GM12892 (cell line): Measurements from ENCODE around the gene CRTAP.

Experiments
- POLR2A ChIP-seq: IDR thresholded peaks from 2 replicates; pipeline ENCODE4 v1.6.1; 2011; ENCODE audit warnings: low read depth, low read length, control low read depth
- POLR2AphosphoS5 ChIP-seq: IDR thresholded peaks from 2 replicates; pipeline ENCODE4 v1.6.1; 2011; ENCODE audit warnings: low read depth, low read length, control low read depth
- TAF1 ChIP-seq: IDR thresholded peaks from 2 replicates; pipeline ENCODE4 v1.6.1; 2011; ENCODE audit warnings: low read depth, mild to moderate bottlenecking, control low read depth, low read length, borderline replicate concordance

DNA sequence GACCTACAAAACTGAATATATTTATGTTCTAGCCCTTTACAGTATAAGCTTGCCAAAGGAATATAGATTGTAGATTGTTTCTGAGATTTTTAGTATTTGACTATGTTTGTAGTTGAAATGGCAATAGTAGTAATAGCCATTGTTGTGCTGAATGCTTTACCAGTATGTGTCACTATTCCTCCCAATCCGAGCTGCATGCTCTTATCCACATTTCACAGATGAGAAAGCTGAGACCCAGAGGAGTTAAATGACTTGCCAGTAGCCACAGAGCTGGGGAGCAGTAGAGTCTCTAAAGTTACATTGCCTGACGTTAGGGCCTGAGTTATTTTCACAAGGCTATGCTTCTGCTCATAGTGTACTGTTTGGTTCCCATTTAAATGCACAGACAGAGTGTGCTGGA lies 13.6 kb upstream of the CRTAP start:
- TF ChIP-seq TAF1 (no peak), POLR2AphosphoS5 (no peak), POLR2A (no peak)
